Left ventricle myocardium inferior (tissue), 1 donor: Measurements from ENCODE around the gene CCDC107. TPM values are rescaled to one million over a fixed set of nuclear protein-coding genes. Genes with fewer than 3 reads are reported as not detected.

Experiments used
- DNase-seq: peaks from one replicate; pipeline ENCODE4 v3.0.0-alpha.2; 2020
- H3K27ac ChIP-seq: fragments of 200-600 bp; replicated peaks from 2 replicates; pipeline ENCODE4 v1.8.0; 2021
- H3K27me3 ChIP-seq: fragments of 200-600 bp; 2 replicates; pipeline ENCODE4 v1.8.0; 2021; ENCODE audit warnings: low read depth
- H3K36me3 ChIP-seq: fragments of 200-600 bp; 2 replicates; pipeline ENCODE4 v1.8.0; 2021
- H3K4me1 ChIP-seq: fragments of 200-600 bp; 2 replicates; pipeline ENCODE4 v1.8.0; 2021
- H3K4me3 ChIP-seq: fragments of 200-600 bp; 2 replicates; pipeline ENCODE4 v1.8.0; 2021; ENCODE audit warnings: mild to moderate bottlenecking, moderate library complexity
- H3K9me3 ChIP-seq: fragments of 200-600 bp; replicated peaks from 2 replicates; pipeline ENCODE4 v1.8.0; 2021
- CTCF ChIP-seq: fragments of 200-600 bp; IDR thresholded peaks from 2 replicates; pipeline ENCODE4 v1.8.0; 2021; ENCODE audit warnings: antibody characterized with exemption, mild to moderate bottlenecking, borderline replicate concordance
- intact Hi-C: fragments of 100-400 bp; cut with micrococcal nuclease; formaldehyde crosslinking; loops from one replicate; pipeline ENCODE4 v1.11.0; 2022
- total RNA-seq: library from RNA; stranded (reverse); fragmentation: NEBNext Ultra II Directional; extraction: Animal tissue kit (Norgen Biotek cat#: 25700); gene quantifications from one replicate; pipeline ENCODE4 v1.2.1, GENCODE V29; 2021
- donor health status: DM: no; HTN: yes; CAD: no; lungs with severe emphysema.

Gene CCDC107
- total RNA-seq, 1 donor from 2014 or later = 44.3 TPM

DNA sequence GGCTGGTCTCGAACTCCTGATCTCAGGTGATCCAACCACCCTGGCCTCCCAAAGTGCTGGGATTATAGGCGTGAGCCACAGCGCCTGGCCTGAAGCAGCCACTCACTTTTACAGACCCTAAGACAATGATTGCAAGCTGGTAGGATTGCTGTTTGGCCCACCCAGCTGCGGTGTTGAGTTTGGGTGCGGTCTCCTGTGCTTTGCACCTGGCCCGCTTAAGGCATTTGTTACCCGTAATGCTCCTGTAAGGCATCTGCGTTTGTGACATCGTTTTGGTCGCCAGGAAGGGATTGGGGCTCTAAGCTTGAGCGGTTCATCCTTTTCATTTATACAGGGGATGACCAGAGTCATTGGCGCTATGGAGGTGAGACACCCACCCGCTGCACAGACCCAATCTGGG lies 17.1 kb downstream of the CCDC107 start:
- Histone ChIP-seq H3K4me1 (peaks cover 28% of the 10 kb centered on the region), H3K27ac (no peak overlapping the region), H3K27me3 (no peaks in the 10 kb centered on the region), H3K36me3 (no peaks in the 10 kb centered on the region), H3K4me3 (peak overlapping the region; percentile 71), H3K9me3 (no peaks in the 10 kb centered on the region)
- DNase-seq = no peak
- intact Hi-C loops = no loop called here
- TF ChIP-seq CTCF = no peak

- no peak overlapping the region for H3K27ac ChIP-seq
- intact Hi-C loops = no loop called here
- no peaks in the 10 kb centered on the region for H3K9me3 ChIP-seq
Measured at GRCh38 chr9:35675732-35676392, 17.8 kb downstream of the CCDC107 start.

DNA sequence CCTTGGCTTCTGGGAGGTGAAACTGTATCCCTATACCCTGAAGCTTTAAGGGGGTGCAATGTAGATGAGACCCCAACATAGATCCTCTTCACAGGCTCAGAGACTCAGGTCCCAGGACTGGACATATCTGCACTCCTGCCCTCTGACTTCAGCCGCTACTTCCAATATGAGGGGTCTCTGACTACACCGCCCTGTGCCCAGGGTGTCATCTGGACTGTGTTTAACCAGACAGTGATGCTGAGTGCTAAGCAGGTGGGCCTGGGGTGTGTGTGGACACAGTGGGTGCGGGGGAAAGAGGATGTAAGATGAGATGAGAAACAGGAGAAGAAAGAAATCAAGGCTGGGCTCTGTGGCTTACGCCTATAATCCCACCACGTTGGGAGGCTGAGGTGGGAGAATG lies 21.0 kb downstream of the CCDC107 start:
- no peak for TF ChIP-seq CTCF
- Histone ChIP-seq H3K4me1 (peaks cover 23% of the 10 kb centered on the region), H3K27me3 (no peaks in the 10 kb centered on the region), H3K9me3 (no peaks in the 10 kb centered on the region), H3K27ac (no peak overlapping the region), H3K36me3 (peaks cover 21% of the 10 kb centered on the region), H3K4me3 (no peak overlapping the region)
- intact Hi-C loops = no loop called here
- no peak for DNase-seq

More at GRCh38 chr9:35675732-35676392, 17.8 kb downstream of the CCDC107 start:
- no peaks in the 10 kb centered on the region for H3K36me3 ChIP-seq
- H3K27me3 ChIP-seq = no peaks in the 10 kb centered on the region
- no peak for DNase-seq
- peak overlapping the region; percentile 71 for H3K4me3 ChIP-seq
- H3K4me1 ChIP-seq = peaks cover 28% of the 10 kb centered on the region
- peak; percentile 8 for TF ChIP-seq CTCF

DNA sequence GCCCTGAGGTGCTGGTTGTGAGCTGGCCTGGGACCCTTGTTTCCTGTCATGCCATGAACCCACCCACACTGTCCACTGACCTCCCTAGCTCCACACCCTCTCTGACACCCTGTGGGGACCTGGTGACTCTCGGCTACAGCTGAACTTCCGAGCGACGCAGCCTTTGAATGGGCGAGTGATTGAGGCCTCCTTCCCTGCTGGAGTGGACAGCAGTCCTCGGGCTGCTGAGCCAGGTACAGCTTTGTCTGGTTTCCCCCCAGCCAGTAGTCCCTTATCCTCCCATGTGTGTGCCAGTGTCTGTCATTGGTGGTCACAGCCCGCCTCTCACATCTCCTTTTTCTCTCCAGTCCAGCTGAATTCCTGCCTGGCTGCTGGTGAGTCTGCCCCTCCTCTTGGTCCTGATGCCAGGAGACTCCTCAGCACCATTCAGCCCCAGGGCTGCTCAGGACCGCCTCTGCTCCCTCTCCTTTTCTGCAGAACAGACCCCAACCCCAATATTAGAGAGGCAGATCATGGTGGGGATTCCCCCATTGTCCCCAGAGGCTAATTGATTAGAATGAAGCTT lies 21.8 kb downstream of the CCDC107 start:
- Histone ChIP-seq H3K36me3 (peaks cover 29% of the 10 kb centered on the region), H3K4me1 (peaks cover 28% of the 10 kb centered on the region), H3K27me3 (no peaks in the 10 kb centered on the region), H3K27ac (no peak overlapping the region), H3K9me3 (no peaks in the 10 kb centered on the region), H3K4me3 (no peak overlapping the region)
- no peak for TF ChIP-seq CTCF
- intact Hi-C loops = no loop called here
- DNase-seq = no peak

- DNase-seq = no peak
- Histone ChIP-seq H3K4me1 (peaks cover 31% of the 10 kb centered on the region), H3K4me3 (no peak overlapping the region), H3K36me3 (peaks cover 36% of the 10 kb centered on the region), H3K27me3 (no peaks in the 10 kb centered on the region), H3K9me3 (no peaks in the 10 kb centered on the region), H3K27ac (no peak overlapping the region)
- TF ChIP-seq CTCF = no peak
- intact Hi-C loops = no loop called here
Measured at GRCh38 chr9:35680331-35681105, 22.4 kb downstream of the CCDC107 start.
